A549 (cell line): ENCODE data around the gene CEP128. TPM values are rescaled to one million over a fixed set of nuclear protein-coding genes. Genes with fewer than 3 reads are reported as not detected.

Experiments
- ATAC-seq, 2 experiments: fragments of 200-7000 bp in 1 of 2; fragments of >200 bp in 1 of 2; cut with Nextera tagmentation in 1 of 2; cut with Tn5 transposase in 1 of 2; 3 replicates each; pipeline versions ENCODE4 v1.8.0 to v1.9.1; 2018 to 2020; ENCODE audit warnings: mild to moderate bottlenecking in 1 of 2, moderate library complexity in 1 of 2
- CTCF ChIA-PET: fragments of 300-600 bp; sonication (Branson Sonifier 250); formaldehyde crosslinking; extraction: SDS; loops from one replicate; lab custom pipeline; 2021; ENCODE audit warnings: antibody characterized with exemption, inconsistent platforms; lab: Yijun Ruan, JAX
- POLR2A ChIA-PET: fragments of 350-600 bp; formaldehyde crosslinking; extraction: SDS; loops from one replicate; lab custom pipeline; 2021; ENCODE audit warnings: antibody characterized with exemption, inconsistent platforms; lab: Yijun Ruan, JAX
- DNase-seq, 2 experiments: peaks; one replicate each; pipeline versions ENCODE4 v3.0.0 to v3.0.0-alpha.2; 2011 to 2016; ENCODE audit warnings: low read depth in 1 of 2, low spot score in 1 of 2
- FAIRE-seq: peaks from 2 replicates; lab custom pipeline; 2011; peaks lifted over from hg19 to GRCh38; lab: Jason Lieb, UNC
- H3K27ac ChIP-seq, 2 experiments: fragments of >200 bp; sonication (Bioruptor Twin); formaldehyde crosslinking; 3 replicates each; pipeline ENCODE4 v1.5.1; 2016 to 2017
- H3K4me1 ChIP-seq: fragments of >200 bp; sonication (Bioruptor Twin); formaldehyde crosslinking; 3 replicates; pipeline ENCODE4 v1.6.1; 2016
- H3K4me2 ChIP-seq: fragments of >200 bp; sonication (Bioruptor Twin); formaldehyde crosslinking; 3 replicates; pipeline ENCODE4 v1.6.1; 2016
- H3K4me3 ChIP-seq: fragments of >200 bp; sonication (Bioruptor Twin); formaldehyde crosslinking; 3 replicates; pipeline ENCODE4 v1.5.1; 2016
- H3K9me3 ChIP-seq: fragments of >200 bp; sonication (Bioruptor Twin); formaldehyde crosslinking; 3 replicates; pipeline ENCODE4 v1.6.1; 2016
- ATOH8 ChIP-seq: fragments of 250-450 bp; sonication (Bioruptor Pico); IDR thresholded peaks from 2 replicates; pipeline ENCODE4 v1.5.0; 2020; ENCODE audit warnings: low read depth, mild to moderate bottlenecking, moderate library complexity
- BCL3 ChIP-seq: fragments of >200 bp; sonication (Bioruptor Twin); formaldehyde crosslinking; IDR thresholded peaks from 3 replicates; pipeline ENCODE4 v1.6.1; 2016
- CTCF ChIP-seq: fragments of >200 bp; sonication (Bioruptor Twin); formaldehyde crosslinking; IDR thresholded peaks from 3 replicates; pipeline ENCODE4 v1.5.1; 2016
- EHF ChIP-seq: fragments of 250-450 bp; sonication (Bioruptor Pico); IDR thresholded peaks from 2 replicates; pipeline ENCODE4 v1.5.0; 2020; ENCODE audit warnings: mild to moderate bottlenecking
- HDAC2 ChIP-seq: fragments of 200-600 bp; sonication (generic); IDR thresholded peaks from 2 replicates; pipeline ENCODE4 v1.6.1; 2016
- HES2 ChIP-seq: fragments of >200 bp; sonication (Bioruptor Twin); formaldehyde crosslinking; IDR thresholded peaks from 2 replicates; pipeline ENCODE4 v1.6.1; 2016
- HMGXB4 ChIP-seq: fragments of 250-450 bp; sonication (Bioruptor Pico); IDR thresholded peaks from 2 replicates; pipeline ENCODE4 v1.5.0; 2021; ENCODE audit warnings: mild to moderate bottlenecking, moderate library complexity, borderline replicate concordance
- HOXB13 ChIP-seq: fragments of 250-450 bp; sonication (Bioruptor Pico); IDR thresholded peaks from 2 replicates; pipeline ENCODE4 v1.5.0; 2020; ENCODE audit warnings: low read depth, mild to moderate bottlenecking, moderate library complexity
- HOXB5 ChIP-seq: fragments of 250-450 bp; sonication (Bioruptor Pico); IDR thresholded peaks from 2 replicates; pipeline ENCODE4 v1.5.0; 2020; ENCODE audit warnings: mild to moderate bottlenecking, moderate library complexity
- KDM1A ChIP-seq: fragments of 200-600 bp; sonication (generic); IDR thresholded peaks from 2 replicates; pipeline ENCODE4 v1.6.1; 2016; ENCODE audit warnings: low read depth, mild to moderate bottlenecking
- KDM5A ChIP-seq: fragments of 200-600 bp; sonication (generic); IDR thresholded peaks from 2 replicates; pipeline ENCODE4 v1.6.1; 2016; ENCODE audit warnings: antibody characterized with exemption, mild to moderate bottlenecking
- MAFK ChIP-seq: fragments of 450-650 bp; IDR thresholded peaks from 2 replicates; pipeline ENCODE4 v1.6.1; 2014; ENCODE audit not compliant: partially characterized antibody
- MAZ ChIP-seq: fragments of 150-350 bp; IDR thresholded peaks from 2 replicates; pipeline ENCODE4 v1.6.1; 2014; ENCODE audit warnings: antibody characterized with exemption, low read depth, low read length, borderline replicate concordance
- NFE2L2 ChIP-seq: fragments of 150-350 bp; conservative IDR thresholded peaks from 2 replicates; pipeline ENCODE4 v1.6.1; 2014; ENCODE audit warnings: low read length
- NR3C1 ChIP-seq: fragments of >200 bp; sonication (Bioruptor Twin); formaldehyde crosslinking; IDR thresholded peaks from 3 replicates; pipeline ENCODE4 v1.6.1; 2017
- PBX3 ChIP-seq: IDR thresholded peaks from 2 replicates; pipeline ENCODE4 v1.6.1; 2012
- POLR2A ChIP-seq: IDR thresholded peaks from 2 replicates; pipeline ENCODE4 v1.6.1; 2012; ENCODE audit warnings: mild to moderate bottlenecking, low read length
- REST ChIP-seq: fragments of 200-600 bp; sonication (generic); IDR thresholded peaks from 2 replicates; pipeline ENCODE4 v1.6.1; 2016; ENCODE audit warnings: antibody characterized with exemption, mild to moderate bottlenecking, moderate library complexity
- TP53 ChIP-seq: fragments of 250-450 bp; sonication (Bioruptor Pico); IDR thresholded peaks from 2 replicates; pipeline ENCODE4 v1.5.0; 2021; ENCODE audit warnings: mild to moderate bottlenecking, moderate library complexity
- ZC3H11A ChIP-seq: fragments of 450-650 bp; IDR thresholded peaks from 2 replicates; pipeline ENCODE4 v1.6.1; 2014; ENCODE audit warnings: antibody characterized with exemption, mild to moderate bottlenecking
- ZNF302 ChIP-seq: fragments of 250-450 bp; sonication (Bioruptor Pico); IDR thresholded peaks from 2 replicates; pipeline ENCODE4 v1.9.0; 2021; ENCODE audit warnings: inconsistent platforms, mild to moderate bottlenecking, moderate library complexity
- ZSCAN20 ChIP-seq: fragments of 250-450 bp; sonication (Bioruptor Pico); IDR thresholded peaks from 2 replicates; pipeline ENCODE4 v1.8.0; 2022; ENCODE audit warnings: mild to moderate bottlenecking, moderate library complexity
- WGBS: methylation state at CpG from one replicate; pipeline ENCODE4 v1.1.6; 2017; ENCODE audit errors: missing lambda C conversion rate; 5-methylcytosine and 5-hydroxymethylcytosine counted together
- polyA plus RNA-seq, 4 experiments: library from polyadenylated mRNA; depleted of rRNA in 3 of 4; stranded (reverse); fragments of >200 nt; fragmentation: RNase III in 1 of 4; extraction: RNeasy Plus Mini Kit Qiagen cat#74134 plus additional on column Dnase treatment in 1 of 4; gene quantifications; 2 replicates in 3 of 4; 3 replicates in 1 of 4; pipeline ENCODE4 v1.2.3, GENCODE V29; 2011 to 2017

Gene CEP128
- polyA plus RNA-seq, 2 of the 4 experiments (the other 2 are of a cell fraction) = 5.8 to 7.0 TPM

- POLR2A ChIA-PET = no interaction called here
- 62% methylated on average over 1 of the region's 1 CpG for WGBS
- Histone ChIP-seq H3K27ac (no peak overlapping the region), H3K4me1 (no peaks in the 10 kb centered on the region), H3K4me2 (no peak overlapping the region), H3K9me3 (no peaks in the 10 kb centered on the region), H3K4me3 (no peak overlapping the region)
- CTCF ChIA-PET = no interaction called here
- no peak for TF ChIP-seq MAZ
- TF ChIP-seq ATOH8 = no peak
- no peak for TF ChIP-seq HMGXB4 (CRISPR knock-in tag)
- no peak for TF ChIP-seq POLR2A
- no peak for TF ChIP-seq NFE2L2
- no peak for TF ChIP-seq NR3C1
- TF ChIP-seq KDM1A = no peak
- TF ChIP-seq HES2 = no peak
- TF ChIP-seq TP53 (CRISPR knock-in tag) = no peak
- TF ChIP-seq HOXB13 (CRISPR knock-in tag) = no peak
- DNase-seq = no peak
- ATAC-seq = no peak
- FAIRE-seq = no peak
Observed at GRCh38 chr14:80705241-80705980, 236.1 kb downstream of the CEP128 start.

- DNase-seq (no peak), ATAC-seq (no peak), FAIRE-seq (no peak)
- TF ChIP-seq REST = no peak
- TF ChIP-seq KDM5A = no peak
- TF ChIP-seq ZSCAN20 (CRISPR knock-in tag) = no peak
- TF ChIP-seq MAFK = no peak
- TF ChIP-seq PBX3 = no peak
- TF ChIP-seq BCL3 = no peak
- TF ChIP-seq ZC3H11A = no peak
- TF ChIP-seq HOXB5 (CRISPR knock-in tag) = no peak
- TF ChIP-seq CTCF = no peak
- TF ChIP-seq NFE2L2 = no peak
- no peak for TF ChIP-seq POLR2A
- no peak for TF ChIP-seq EHF (CRISPR knock-in tag)
- TF ChIP-seq ZNF302 (CRISPR knock-in tag) = no peak
- no peak for TF ChIP-seq HDAC2
- no peak overlapping the region for H3K4me3 ChIP-seq
- POLR2A ChIA-PET = no interaction called here
- H3K4me2 ChIP-seq = no peak overlapping the region
- H3K9me3 ChIP-seq = no peaks in the 10 kb centered on the region
- H3K27ac ChIP-seq = no peak overlapping the region
- WGBS = 97% methylated on average over 1 of the region's 1 CpG
- H3K4me1 ChIP-seq = no peaks in the 10 kb centered on the region
- CTCF ChIA-PET = interaction anchor here (1.0 kb wide), 1 partner anchor 300 kb away, joined by 4 read pairs; no protein-coding TSS in a partner anchor
Observed at GRCh38 chr14:80700601-80701000, 240.9 kb downstream of the CEP128 start.
